GM21367 (cell line): Measurements from ENCODE around the gene ADCY1.
A peak's percentile ranks its signal among the peaks of the same experiment; 100 is the strongest.
"Not testable (repeated sequence)": the region's sequence is repeated elsewhere in the genome, so short reads cannot be mapped to it uniquely, and the experiment has no call there.

ENCODE experiments used
- ATAC-seq: cut with Tn5 transposase; IDR thresholded peaks from one replicate; pipeline ENCODE4 v1.9.1; 2021; ENCODE audit not compliant: unreplicated experiment

Gene ADCY1

DNA sequence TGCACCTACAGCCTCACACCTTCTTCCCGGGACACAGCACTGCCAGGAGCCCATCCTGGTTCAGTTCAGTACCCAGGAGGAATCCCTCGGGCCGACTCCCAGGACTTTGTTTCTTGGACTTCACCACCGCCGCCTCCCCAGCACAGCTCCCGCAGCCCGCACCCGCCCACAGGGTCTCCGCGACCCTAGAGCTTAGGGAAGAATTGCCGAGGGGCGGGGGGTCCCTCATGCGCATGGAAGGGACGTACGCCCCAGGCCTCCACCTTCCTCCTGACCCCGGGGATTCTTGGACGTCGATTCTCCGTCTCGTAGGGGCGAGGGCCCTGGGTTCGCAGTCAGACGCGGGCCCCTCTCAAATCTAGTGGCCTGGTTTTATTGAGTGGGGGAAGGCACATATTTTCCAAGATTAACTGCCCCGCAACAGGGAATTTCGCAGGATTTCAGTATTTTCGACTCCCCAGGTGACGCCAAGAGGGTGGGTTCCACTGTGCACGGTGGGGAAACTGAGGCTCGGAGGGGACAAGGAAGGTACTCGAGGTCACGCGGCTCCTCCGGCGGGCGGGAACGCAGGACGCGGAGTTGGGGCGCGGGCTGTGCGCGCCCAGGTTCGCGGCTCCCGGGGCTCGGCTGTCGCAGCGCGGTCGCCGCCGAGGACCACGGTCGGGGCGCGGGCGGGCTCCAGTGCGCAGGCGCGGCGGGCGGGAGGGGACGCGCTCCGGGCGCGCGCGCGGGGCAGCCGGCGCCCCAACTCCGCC lies at the start of gene ADCY1:
Gene ADCY1 (plus strand): TSS at position 708 of the 755 bp plus-strand sequence. CDS start 176 bp downstream, outside the sequence.
- ATAC-seq = no peak

DNA sequence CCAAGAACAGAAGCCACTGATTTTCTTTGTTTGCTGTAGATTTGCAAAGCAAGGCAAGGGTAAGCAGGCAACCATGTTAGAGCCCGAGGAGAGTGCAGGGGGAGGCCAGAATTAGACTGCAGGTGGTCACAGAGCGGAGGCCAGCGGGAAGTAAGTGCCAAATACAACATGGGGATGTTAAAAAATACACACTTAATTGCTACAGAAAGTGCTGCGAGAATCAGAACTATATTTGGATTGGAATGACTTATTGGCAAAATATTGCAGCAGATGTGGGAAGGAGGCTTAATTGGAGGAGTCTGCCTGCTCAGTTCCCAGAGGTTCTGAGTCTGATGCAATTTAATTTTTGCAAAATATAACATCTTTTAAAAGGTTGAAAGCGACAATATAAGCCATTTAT lies 49.7 kb upstream of the ADCY1 start:
- no peak for ATAC-seq

DNA sequence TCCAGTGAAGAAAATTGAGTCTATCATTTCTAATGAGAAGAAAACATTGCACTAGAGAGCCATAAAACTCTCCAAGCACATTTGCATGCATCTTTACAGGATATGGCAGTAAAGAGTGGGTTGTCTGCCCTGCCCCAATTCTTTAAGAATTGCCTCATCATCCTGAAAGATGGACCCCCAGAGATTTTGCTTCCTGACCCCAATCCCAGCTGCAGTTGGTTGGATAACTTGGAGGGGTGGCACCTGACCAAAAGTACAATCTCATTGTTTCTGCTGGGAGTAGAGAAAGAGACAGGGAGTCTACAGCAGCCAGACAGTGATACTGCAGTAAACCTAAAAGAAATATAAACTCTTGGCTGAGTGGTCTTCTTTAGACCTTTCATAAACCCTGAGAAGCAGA lies 49.1 kb upstream of the ADCY1 start:
- ATAC-seq = no peak

GRCh38 chr7:45543473-45543872 lies 30.7 kb upstream of the ADCY1 start:
- no peak for ATAC-seq

DNA sequence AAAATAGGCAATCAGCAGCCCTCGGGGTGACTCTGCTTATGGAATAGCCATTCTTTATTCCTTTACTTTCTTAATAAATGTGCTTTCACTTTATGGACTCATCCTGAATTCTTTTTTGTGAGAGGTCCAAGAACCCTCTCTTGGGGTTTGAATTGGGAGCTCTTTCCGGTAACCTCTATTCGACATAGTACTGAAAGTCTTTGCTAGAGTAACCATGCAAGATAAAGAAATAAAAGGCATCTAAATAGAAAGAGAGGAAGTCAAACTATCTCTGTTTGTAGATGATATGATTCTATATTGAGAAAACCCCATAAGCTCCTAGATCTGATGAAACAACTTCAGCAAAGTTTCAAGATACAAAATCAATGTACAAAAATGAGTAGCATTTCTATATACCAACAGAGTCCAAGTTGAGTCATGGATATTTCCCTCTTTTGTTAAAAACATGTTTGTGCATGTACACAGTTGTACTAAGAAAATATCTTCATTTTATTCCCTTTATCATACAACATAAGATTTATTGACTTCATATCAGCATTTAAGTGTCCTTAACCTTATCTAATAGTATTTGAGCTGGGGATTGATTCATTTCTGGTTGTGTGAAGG lies 29.0 kb upstream of the ADCY1 start:
- ATAC-seq = not testable (repeated sequence)

DNA sequence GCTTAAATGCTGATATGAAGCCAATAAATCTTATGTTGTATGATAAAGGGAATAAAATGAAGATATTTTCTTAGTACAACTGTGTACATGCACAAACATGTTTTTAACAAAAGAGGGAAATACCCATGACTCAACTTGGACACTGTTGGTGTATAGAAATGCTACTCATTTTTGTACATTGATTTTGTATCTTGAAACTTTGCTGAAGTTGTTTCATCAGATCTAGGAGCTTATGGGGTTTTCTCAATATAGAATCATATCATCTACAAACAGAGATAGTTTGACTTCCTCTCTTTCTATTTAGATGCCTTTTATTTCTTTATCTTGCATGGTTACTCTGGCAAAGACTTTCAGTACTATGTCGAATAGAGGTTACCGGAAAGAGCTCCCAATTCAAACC lies 25.3 kb upstream of the ADCY1 start:
- not testable (repeated sequence) for ATAC-seq

- no peak for ATAC-seq
Observed at GRCh38 chr7:45563401-45563800, 10.8 kb upstream of the ADCY1 start.

- no peak for ATAC-seq
Observed at GRCh38 chr7:45563941-45564461, 10.2 kb upstream of the ADCY1 start.

DNA sequence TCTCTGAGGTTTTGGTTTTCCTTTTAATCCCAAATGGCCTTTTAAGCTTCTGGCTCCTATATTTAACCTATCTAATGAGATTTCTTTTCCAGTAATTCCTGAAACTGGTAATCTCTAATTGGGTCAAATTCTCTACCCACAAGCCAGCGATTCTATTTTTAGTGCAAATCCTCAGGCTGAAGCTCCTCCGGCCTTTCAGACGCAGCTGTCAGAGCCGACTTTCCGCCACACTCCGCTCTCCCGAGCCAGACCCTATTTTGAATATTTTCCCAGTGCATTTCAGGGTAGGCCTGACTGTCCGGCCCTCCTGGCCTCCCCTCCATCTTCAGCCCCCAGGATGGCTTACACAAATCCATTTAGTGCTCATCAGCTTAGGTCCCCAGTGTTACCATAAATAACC lies 9.7 kb upstream of the ADCY1 start:
- ATAC-seq = no peak

GRCh38 chr7:45564886-45565455 lies 9.2 kb upstream of the ADCY1 start:
- ATAC-seq = no peak

- ATAC-seq = no peak
Observed at GRCh38 chr7:45566386-45566785, 7.8 kb upstream of the ADCY1 start.

DNA sequence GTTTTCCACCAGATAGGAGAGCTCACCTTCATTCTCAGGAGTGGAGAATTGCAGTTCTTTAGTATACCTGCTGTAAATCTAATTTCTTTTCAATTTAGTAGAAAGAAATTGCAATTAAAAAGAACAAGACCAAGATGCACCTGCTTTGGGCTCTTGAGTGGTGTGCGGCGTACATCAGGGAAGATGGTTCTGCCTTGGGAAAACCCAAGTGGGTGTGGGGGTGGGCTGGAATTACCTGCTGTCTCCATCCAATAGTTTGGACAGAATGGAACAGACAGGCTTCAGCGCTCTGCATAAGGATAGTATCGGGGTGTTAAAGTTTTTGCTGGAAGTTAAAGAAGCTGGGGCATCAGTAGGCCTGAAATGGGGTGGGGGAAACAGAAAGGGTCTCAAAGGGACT lies 7.2 kb upstream of the ADCY1 start:
- no peak for ATAC-seq

GRCh38 chr7:45567713-45568112 lies 6.5 kb upstream of the ADCY1 start:
- no peak for ATAC-seq

DNA sequence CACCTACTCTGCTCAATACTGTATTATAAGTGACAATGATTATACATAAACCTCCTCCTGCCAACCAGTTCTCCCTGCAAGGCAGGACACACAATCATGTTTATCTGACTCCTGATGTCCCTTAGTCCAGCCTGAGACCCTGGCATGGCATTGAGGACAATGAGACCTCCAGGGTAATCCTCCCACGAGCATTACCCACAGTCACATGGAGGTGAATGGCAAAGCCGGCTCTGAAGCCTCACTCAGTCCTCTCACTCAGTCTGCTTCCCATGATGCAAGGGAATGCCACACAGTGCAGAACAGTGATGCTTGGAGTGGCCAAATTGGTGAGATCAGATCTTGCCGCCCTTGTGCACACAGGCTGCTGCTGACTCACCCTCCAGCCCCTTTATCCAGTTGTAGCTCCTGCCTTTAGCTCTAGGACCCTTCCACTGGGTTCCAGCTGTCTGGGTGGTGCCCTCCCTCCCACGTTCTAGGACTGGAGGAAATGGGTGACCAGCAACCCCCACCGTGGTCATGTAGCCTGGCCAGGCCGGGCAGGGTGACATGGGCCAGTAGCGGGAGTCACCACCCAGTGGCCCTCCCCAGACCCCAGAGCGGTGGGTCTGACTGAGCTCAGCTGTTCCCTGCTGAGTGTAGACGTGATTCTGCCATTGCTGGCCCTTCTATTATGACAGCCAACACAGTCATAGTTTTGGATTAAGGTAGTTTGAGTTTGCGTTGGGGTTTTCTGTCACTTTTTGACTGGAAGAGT lies 5.5 kb upstream of the ADCY1 start:
- no peak for ATAC-seq

DNA sequence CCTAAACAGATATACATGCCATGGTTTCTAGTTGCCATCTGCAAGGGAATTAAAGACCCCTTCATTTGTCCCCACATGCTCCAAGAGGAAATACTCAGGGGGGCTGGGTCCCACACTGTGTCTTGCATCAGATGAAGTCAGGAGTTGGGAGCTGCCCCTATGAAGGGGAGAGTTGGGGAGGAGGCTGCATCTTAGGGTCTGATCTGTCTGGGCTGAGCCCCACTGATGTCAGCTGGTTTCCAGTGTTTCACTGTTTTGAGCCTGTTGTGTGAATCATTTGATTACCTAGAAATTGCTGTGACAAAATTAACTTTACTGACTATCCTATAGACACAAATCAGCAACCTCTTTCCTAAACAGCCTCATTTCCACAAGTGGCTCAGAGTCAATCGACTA lies 4.9 kb upstream of the ADCY1 start:
- ATAC-seq = no peak

DNA sequence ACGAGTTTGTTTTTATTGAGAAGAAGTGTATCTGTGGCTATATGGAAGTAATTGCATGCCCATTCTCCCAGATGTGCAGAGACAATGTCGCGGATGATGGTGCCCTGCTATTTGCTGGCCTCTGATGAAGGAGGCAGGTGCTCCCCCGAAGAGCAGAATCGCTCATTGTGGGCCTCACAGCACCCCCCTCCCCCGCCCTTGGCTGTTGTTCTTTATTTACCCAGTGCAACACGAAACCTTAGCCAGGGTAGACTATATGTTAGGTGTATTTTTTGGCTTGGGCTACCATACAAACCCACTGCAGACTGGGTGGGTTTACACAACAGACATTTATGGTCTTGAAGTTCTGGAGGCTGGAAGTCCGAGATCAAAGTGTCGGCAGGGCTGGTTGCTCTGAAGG lies 3.4 kb upstream of the ADCY1 start:
- ATAC-seq = no peak

GRCh38 chr7:45573204-45573603 lies 964 bp upstream of the ADCY1 start:
- no peak for ATAC-seq

DNA sequence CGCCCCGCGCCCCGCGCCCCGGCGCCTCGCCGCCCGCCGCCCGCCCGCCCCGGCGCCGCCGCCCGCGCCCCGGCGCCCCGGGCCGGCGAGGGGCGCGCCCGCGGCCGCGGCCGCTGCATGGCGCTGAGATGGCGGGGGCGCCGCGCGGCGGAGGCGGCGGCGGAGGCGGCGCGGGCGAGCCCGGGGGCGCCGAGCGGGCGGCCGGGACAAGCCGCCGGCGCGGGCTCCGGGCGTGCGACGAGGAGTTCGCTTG lies 174 bp downstream of the ADCY1 start:
- no peak for ATAC-seq

DNA sequence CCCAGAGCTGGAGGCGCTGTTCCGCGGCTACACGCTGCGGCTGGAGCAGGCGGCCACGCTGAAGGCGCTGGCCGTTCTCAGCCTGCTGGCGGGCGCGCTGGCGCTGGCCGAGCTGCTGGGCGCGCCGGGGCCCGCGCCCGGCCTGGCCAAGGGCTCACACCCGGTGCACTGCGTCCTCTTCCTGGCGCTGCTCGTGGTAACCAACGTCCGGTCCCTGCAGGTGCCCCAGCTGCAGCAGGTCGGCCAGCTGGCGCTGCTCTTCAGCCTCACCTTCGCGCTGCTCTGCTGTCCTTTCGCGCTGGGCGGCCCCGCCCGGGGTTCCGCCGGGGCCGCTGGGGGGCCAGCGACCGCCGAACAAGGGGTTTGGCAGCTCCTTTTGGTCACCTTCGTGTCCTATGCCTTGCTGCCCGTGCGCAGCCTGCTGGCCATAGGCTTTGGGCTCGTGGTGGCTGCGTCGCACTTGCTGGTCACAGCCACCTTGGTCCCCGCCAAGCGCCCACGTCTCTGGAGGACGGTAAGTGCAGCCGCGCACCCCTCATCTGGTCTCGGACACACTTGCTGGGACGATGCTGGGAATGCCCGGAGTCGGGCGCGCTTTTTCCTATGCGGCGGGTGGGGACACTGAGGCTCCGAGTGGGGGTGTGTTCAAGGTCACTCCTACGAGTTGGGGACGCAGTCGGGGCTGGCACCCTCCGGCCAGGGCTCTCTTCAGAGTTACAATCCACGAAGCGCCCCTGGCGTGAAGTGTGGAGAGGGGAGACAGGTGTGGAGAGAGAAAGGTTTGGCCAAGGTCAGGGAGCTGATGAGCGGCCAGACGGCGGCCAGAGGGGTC lies 717 bp downstream of the ADCY1 start:
- peak; percentile 35 for ATAC-seq

DNA sequence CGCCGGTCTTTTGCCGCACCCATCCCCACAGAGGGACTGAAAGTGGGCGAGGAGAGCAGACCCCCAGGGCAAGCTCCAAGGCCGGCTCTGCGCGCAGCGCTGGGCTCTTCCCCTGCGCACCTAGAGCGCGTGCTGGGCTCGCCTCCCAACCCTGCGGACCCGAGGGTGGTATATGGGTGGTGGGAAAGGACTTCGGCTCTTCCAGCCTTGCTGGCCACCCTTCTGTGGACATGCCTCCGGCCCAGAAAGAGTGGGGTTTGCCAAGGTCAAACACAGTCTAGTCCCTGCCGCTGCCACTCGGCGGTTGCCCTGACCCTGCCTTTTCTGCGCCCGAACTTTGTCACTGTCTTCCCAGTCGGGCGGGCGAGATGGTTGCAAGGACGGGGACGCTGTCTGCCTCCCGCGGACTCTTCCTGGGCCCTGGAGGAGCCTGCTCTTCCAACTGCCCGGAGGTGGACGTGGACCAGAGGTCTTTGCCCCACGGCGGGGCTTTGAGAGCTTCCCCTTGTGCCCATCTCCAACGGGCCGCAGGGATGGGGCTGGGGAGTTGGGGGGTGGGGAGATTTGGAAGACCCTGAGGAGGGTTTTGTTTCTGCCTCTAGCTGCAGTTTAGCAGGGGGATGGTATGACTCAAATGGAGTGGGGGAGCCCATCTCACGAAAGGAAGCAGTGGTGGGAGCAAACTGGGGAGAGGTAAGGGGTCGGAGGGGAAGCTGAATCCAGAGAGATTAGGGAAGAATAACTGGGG lies 1.5 kb downstream of the ADCY1 start:
- no peak for ATAC-seq
